Urinary bladder (tissue), 4 donors: ENCODE data around the gene DYRK2. TPM values are rescaled to one million over a fixed set of nuclear protein-coding genes. Genes with fewer than 3 reads are reported as not detected.

Experiments
- DNase-seq: peaks from one replicate; pipeline ENCODE4 v3.0.0-alpha.2; 2015; ENCODE audit errors: extremely low spot score
- H3K27ac ChIP-seq: one replicate; pipeline ENCODE4 v1.5.1; 2013; ENCODE audit warnings: low read depth, mild to moderate bottlenecking, moderate library complexity
- H3K36me3 ChIP-seq: one replicate; pipeline ENCODE4 v1.6.1; 2013; ENCODE audit warnings: mild to moderate bottlenecking, moderate library complexity; ENCODE audit not compliant: insufficient read depth
- H3K4me1 ChIP-seq: one replicate; pipeline ENCODE4 v1.6.1; 2013; ENCODE audit warnings: mild to moderate bottlenecking, moderate library complexity; ENCODE audit not compliant: insufficient read depth
- H3K4me3 ChIP-seq: one replicate; pipeline ENCODE4 v1.5.1; 2013; ENCODE audit warnings: low read depth, low read length
- WGBS: extraction: QIAGEN DNeasy Blood & Tissue Kit; methylation state at CpG from one replicate; pipeline ENCODE4 v1.1.7; 2013; 5-methylcytosine and 5-hydroxymethylcytosine counted together
- polyA plus RNA-seq: library from polyadenylated mRNA; stranded (reverse); fragments of 200-250 nt; gene quantifications from one replicate; pipeline ENCODE4 v1.2.3, GENCODE V29; 2013
- total RNA-seq: library from RNA; depleted of rRNA; stranded (reverse); fragments of >200 nt; gene quantifications from one replicate; pipeline ENCODE4 v1.2.3, GENCODE V29; 2014
- donor health status: healthy with polysubstance abuse.
- donor health status: healthy.

DYRK2 gene
- total and polyA plus RNA-seq, 2 donors, result 12.0 to 40.9 TPM

DNA sequence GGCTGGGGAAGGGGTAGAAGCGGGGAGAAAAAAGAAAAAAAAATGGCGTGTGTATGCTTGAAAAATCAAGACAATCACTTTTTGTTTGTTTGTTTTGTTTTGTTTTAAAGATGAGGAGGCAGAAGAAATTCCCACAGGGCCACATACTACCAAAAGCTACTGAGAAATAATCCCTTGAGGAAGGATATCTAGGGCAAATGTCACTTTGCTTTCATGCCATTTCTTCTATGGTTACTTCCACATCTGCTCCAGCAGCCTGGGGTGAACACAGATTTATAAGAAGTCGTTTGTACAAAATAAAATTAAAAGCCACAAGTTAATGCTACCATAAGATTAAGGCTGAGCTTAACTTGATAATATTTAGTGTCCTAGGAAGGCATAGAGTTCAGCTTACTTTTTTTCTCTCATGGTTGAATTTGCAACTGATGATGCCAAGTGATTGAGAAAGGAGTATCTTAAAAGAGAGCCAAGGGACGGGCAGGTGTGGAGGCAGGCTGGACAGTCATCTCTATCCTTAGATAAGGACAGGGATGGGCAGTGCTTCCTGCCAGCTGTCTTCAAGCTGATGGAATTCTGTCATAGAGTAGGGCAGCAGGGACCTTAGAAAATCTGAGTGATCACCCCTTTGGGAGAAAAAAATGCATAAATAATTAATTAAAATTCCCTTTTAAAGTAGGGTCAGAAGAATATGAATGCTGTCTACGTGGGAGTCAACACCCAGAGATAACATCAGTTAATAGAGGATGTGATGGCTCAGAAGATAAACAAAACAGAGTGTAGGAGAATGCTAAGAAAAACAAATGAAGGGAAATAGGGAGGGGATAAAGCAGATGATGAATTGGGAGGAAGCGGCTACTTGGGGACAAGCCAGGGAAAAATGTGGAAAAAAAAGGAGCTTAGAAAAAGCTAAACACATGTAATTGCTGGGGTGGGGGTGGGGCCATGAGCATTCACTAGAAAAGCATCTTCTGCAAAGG lies 57.1 kb downstream of the DYRK2 start:
- peaks cover 2% of the 10 kb centered on the region for H3K4me1 ChIP-seq
- 47% methylated on average over 6 of the region's 6 CpGs for WGBS
- H3K4me3 ChIP-seq, result no peak overlapping the region
- no peaks in the 10 kb centered on the region for H3K36me3 ChIP-seq
- H3K27ac ChIP-seq, result no peak overlapping the region
- peak; percentile 43 for DNase-seq

- H3K36me3 ChIP-seq, result no peaks in the 10 kb centered on the region
- H3K4me3 ChIP-seq, result no peak overlapping the region
- no peak for DNase-seq
- 88% methylated on average over 4 of the region's 4 CpGs for WGBS
- no peak overlapping the region for H3K27ac ChIP-seq
- H3K4me1 ChIP-seq, result peaks cover 4% of the 10 kb centered on the region
These were observed 60.9 kb downstream of the DYRK2 start for GRCh38 chr12:67709367-67709954.

DNA sequence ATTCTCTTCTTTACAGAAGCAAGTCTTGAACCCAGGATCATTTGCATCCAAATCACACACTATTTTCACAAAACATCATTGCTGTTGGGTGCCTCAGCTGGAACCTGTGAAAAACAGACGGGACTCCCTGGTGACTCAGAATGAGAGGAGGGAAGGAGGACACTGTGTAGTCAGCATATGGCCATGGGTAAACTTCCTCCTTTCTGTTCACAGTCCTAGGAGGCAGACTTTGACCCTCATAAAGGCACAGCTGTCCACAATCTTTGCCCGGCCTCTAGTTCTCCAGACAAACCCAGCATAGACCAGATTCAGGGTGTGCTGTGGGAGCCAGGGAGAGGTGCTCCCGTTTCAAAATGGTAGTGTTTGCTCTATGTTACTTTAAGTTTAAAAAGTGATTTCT lies 62.0 kb downstream of the DYRK2 start:
- whole genome bisulfite sequencing, result 64% methylated on average over 3 of the region's 3 CpGs
- Histone ChIP-seq H3K4me1 (peaks cover 4% of the 10 kb centered on the region), H3K4me3 (no peak overlapping the region), H3K27ac (no peak overlapping the region), H3K36me3 (no peaks in the 10 kb centered on the region)
- DNase-seq, result no peak

- WGBS, result 94% methylated on average over 1 of the region's 1 CpG
- Histone ChIP-seq H3K36me3 (no peaks in the 10 kb centered on the region), H3K4me3 (no peak overlapping the region), H3K4me1 (peaks cover 2% of the 10 kb centered on the region), H3K27ac (no peak overlapping the region)
- DNase-seq, result no peak
These were observed 63.5 kb downstream of the DYRK2 start for GRCh38 chr12:67712011-67712410.

- Histone ChIP-seq H3K4me3 (no peak overlapping the region), H3K36me3 (no peaks in the 10 kb centered on the region), H3K4me1 (peaks cover 2% of the 10 kb centered on the region), H3K27ac (no peak overlapping the region)
- no peak for DNase-seq
- 15% methylated on average over 1 of the region's 1 CpG for WGBS
These were observed 66.1 kb downstream of the DYRK2 start for GRCh38 chr12:67714648-67715047.
